A549 (cell line): ENCODE data around the gene SEMA7A. TPM values are rescaled to one million over a fixed set of nuclear protein-coding genes. Genes with fewer than 3 reads are reported as not detected.

Experiments used
- ATAC-seq, 2 experiments: fragments of 200-7000 bp in 1 of 2; fragments of >200 bp in 1 of 2; cut with Nextera tagmentation in 1 of 2; cut with Tn5 transposase in 1 of 2; 3 replicates each; pipeline versions ENCODE4 v1.8.0 to v1.9.1; 2018 to 2020; ENCODE audit warnings: mild to moderate bottlenecking in 1 of 2, moderate library complexity in 1 of 2
- CTCF ChIA-PET: fragments of 300-600 bp; sonication (Branson Sonifier 250); formaldehyde crosslinking; extraction: SDS; loops from one replicate; lab custom pipeline; 2021; ENCODE audit warnings: antibody characterized with exemption, inconsistent platforms; lab: Yijun Ruan, JAX
- POLR2A ChIA-PET: fragments of 350-600 bp; formaldehyde crosslinking; extraction: SDS; loops from one replicate; lab custom pipeline; 2021; ENCODE audit warnings: antibody characterized with exemption, inconsistent platforms; lab: Yijun Ruan, JAX
- DNase-seq, 2 experiments: peaks; one replicate each; pipeline versions ENCODE4 v3.0.0 to v3.0.0-alpha.2; 2011 to 2016; ENCODE audit warnings: low read depth in 1 of 2, low spot score in 1 of 2
- FAIRE-seq: peaks from 2 replicates; lab custom pipeline; 2011; peaks lifted over from hg19 to GRCh38; lab: Jason Lieb, UNC
- H3K27ac ChIP-seq, 2 experiments: fragments of >200 bp; sonication (Bioruptor Twin); formaldehyde crosslinking; 3 replicates each; pipeline ENCODE4 v1.5.1; 2016 to 2017
- H3K4me1 ChIP-seq: fragments of >200 bp; sonication (Bioruptor Twin); formaldehyde crosslinking; 3 replicates; pipeline ENCODE4 v1.6.1; 2016
- H3K4me2 ChIP-seq: fragments of >200 bp; sonication (Bioruptor Twin); formaldehyde crosslinking; 3 replicates; pipeline ENCODE4 v1.6.1; 2016
- H3K4me3 ChIP-seq: fragments of >200 bp; sonication (Bioruptor Twin); formaldehyde crosslinking; 3 replicates; pipeline ENCODE4 v1.5.1; 2016
- H3K9me3 ChIP-seq: fragments of >200 bp; sonication (Bioruptor Twin); formaldehyde crosslinking; 3 replicates; pipeline ENCODE4 v1.6.1; 2016
- CHD2 ChIP-seq: fragments of 150-350 bp; IDR thresholded peaks from 2 replicates; pipeline ENCODE4 v1.6.1; 2014; ENCODE audit warnings: low read length; ENCODE audit not compliant: partially characterized antibody
- CTCF ChIP-seq: fragments of >200 bp; sonication (Bioruptor Twin); formaldehyde crosslinking; IDR thresholded peaks from 3 replicates; pipeline ENCODE4 v1.5.1; 2016
- E2F6 ChIP-seq: IDR thresholded peaks from 2 replicates; pipeline ENCODE4 v1.6.1; 2012; ENCODE audit warnings: low read depth, borderline replicate concordance
- EHMT2 ChIP-seq: fragments of 200-600 bp; sonication (generic); IDR thresholded peaks from 2 replicates; pipeline ENCODE4 v1.6.1; 2016; ENCODE audit warnings: antibody characterized with exemption, low read depth, mild to moderate bottlenecking, moderate library complexity
- FOSL2 ChIP-seq, 2 experiments: fragments of 450-650 bp in 1 of 2; fragments of >200 bp in 1 of 2; sonication (Bioruptor Twin) in 1 of 2; formaldehyde crosslinking; IDR thresholded peaks; 2 replicates each; pipeline versions ENCODE4 v1.5.0 to v1.6.1; 2016 to 2020; ENCODE audit warnings: mild to moderate bottlenecking in 1 of 2, moderate library complexity in 1 of 2
- FOXS1 ChIP-seq: fragments of 250-450 bp; sonication (Bioruptor Pico); IDR thresholded peaks from 2 replicates; pipeline ENCODE4 v1.5.0; 2020; ENCODE audit warnings: mild to moderate bottlenecking, moderate library complexity
- HEYL ChIP-seq: fragments of 250-450 bp; sonication (Bioruptor Pico); IDR thresholded peaks from 2 replicates; pipeline ENCODE4 v1.8.0; 2021; ENCODE audit warnings: mild to moderate bottlenecking, moderate library complexity
- KDM1A ChIP-seq: fragments of 200-600 bp; sonication (generic); IDR thresholded peaks from 2 replicates; pipeline ENCODE4 v1.6.1; 2016; ENCODE audit warnings: low read depth, mild to moderate bottlenecking
- MAFK ChIP-seq: fragments of 450-650 bp; IDR thresholded peaks from 2 replicates; pipeline ENCODE4 v1.6.1; 2014; ENCODE audit not compliant: partially characterized antibody
- MAX ChIP-seq: IDR thresholded peaks from 2 replicates; pipeline ENCODE4 v1.6.1; 2012
- PHF8 ChIP-seq: fragments of 200-600 bp; sonication (generic); IDR thresholded peaks from 2 replicates; pipeline ENCODE4 v1.6.1; 2016; ENCODE audit warnings: low read depth, mild to moderate bottlenecking, antibody characterized with exemption, moderate library complexity, borderline replicate concordance
- RAD21 ChIP-seq, 2 experiments: fragments of >200 bp in 1 of 2; sonication (Bioruptor Twin) in 1 of 2; formaldehyde crosslinking in 1 of 2; IDR thresholded peaks in 1 of 2; conservative IDR thresholded peaks in 1 of 2; 2 replicates in 1 of 2; 3 replicates in 1 of 2; pipeline ENCODE4 v1.6.1; 2012 to 2018; ENCODE audit warnings: inconsistent platforms in 1 of 2
- RARB ChIP-seq: fragments of 250-450 bp; sonication (Bioruptor Pico); IDR thresholded peaks from 2 replicates; pipeline ENCODE4 v1.8.0; 2021; ENCODE audit warnings: mild to moderate bottlenecking, moderate library complexity
- RFX5 ChIP-seq: fragments of 450-650 bp; IDR thresholded peaks from 2 replicates; pipeline ENCODE4 v1.7.1; 2014; ENCODE audit warnings: antibody characterized with exemption, mild to moderate bottlenecking, moderate library complexity
- RNF2 ChIP-seq: fragments of 200-600 bp; sonication (generic); IDR thresholded peaks from 2 replicates; pipeline ENCODE4 v1.6.1; 2016; ENCODE audit warnings: low read depth, mild to moderate bottlenecking, antibody characterized with exemption, moderate library complexity, borderline replicate concordance
- SMC3 ChIP-seq: fragments of >200 bp; sonication (Bioruptor Twin); formaldehyde crosslinking; IDR thresholded peaks from 3 replicates; pipeline ENCODE4 v1.6.1; 2018; ENCODE audit warnings: inconsistent platforms
- ZFP36 ChIP-seq: fragments of 450-650 bp; IDR thresholded peaks from 2 replicates; pipeline ENCODE4 v1.6.1; 2014; ENCODE audit warnings: borderline replicate concordance; ENCODE audit not compliant: partially characterized antibody
- ZNF302 ChIP-seq: fragments of 250-450 bp; sonication (Bioruptor Pico); IDR thresholded peaks from 2 replicates; pipeline ENCODE4 v1.9.0; 2021; ENCODE audit warnings: inconsistent platforms, mild to moderate bottlenecking, moderate library complexity
- WGBS: methylation state at CpG from one replicate; pipeline ENCODE4 v1.1.6; 2017; ENCODE audit errors: missing lambda C conversion rate; 5-methylcytosine and 5-hydroxymethylcytosine counted together
- polyA plus RNA-seq, 4 experiments: library from polyadenylated mRNA; depleted of rRNA in 3 of 4; stranded (reverse); fragments of >200 nt; fragmentation: RNase III in 1 of 4; extraction: RNeasy Plus Mini Kit Qiagen cat#74134 plus additional on column Dnase treatment in 1 of 4; gene quantifications; 2 replicates in 3 of 4; 3 replicates in 1 of 4; pipeline ENCODE4 v1.2.3, GENCODE V29; 2011 to 2017
- TF ChIP-seq, protein P1 (sequence below): fragments of >200 bp; sonication (Bioruptor Twin); formaldehyde crosslinking; IDR thresholded peaks from 2 replicates; pipeline ENCODE4 v1.6.1; 2016
- TF ChIP-seq, protein P2 (sequence below): fragments of >200 bp; sonication (Bioruptor Twin); formaldehyde crosslinking; IDR thresholded peaks from 3 replicates; pipeline ENCODE4 v1.6.1; 2016

The SEMA7A gene
- polyA plus RNA-seq, 2 of the 4 experiments (the other 2 are of a cell fraction), result 0.44 to 1.2 TPM

GRCh38 chr15:74375303-74375693 is 58.5 kb downstream of the SEMA7A start:
- Histone ChIP-seq H3K9me3 (no peaks in the 10 kb centered on the region), H3K4me2 (peak overlapping the region; percentile 87), H3K27ac (no peak overlapping the region), H3K4me1 (peaks cover 7% of the 10 kb centered on the region)
- CTCF ChIA-PET, result interaction anchor here (0.7 to 23.0 kb wide), 24 partner anchors 10 to 408 kb away, joined by 3 to 681 read pairs (median 4); partner anchors contain the start of genes SEMA7A and UBL7
- WGBS, result 2% methylated on average over 8 of the region's 9 CpGs
- TF ChIP-seq MAX, result 0 out of 2 replicates have a peak, but pooled peaks have one; percentile 22
- TF ChIP-seq RAD21 (conservative IDR thresholded peaks at IDR 0.05 in 1 of 2, IDR thresholded peaks at IDR 0.05 in 1 of 2), result peak; percentile 45 to 57; a peak in 4 of 5 replicates
- TF ChIP-seq CTCF, result peak; percentile 61
- 0 out of 3 replicates have a peak, but pooled peaks have one; percentile 22 for TF ChIP-seq SMC3
- no peak for TF ChIP-seq PHF8
- no peak for TF ChIP-seq EHMT2
- TF ChIP-seq, all 56 proteins: peak for 4
- ATAC-seq (peak; percentile 52 to 65; a peak in 5 of 6 replicates), DNase-seq (peak; percentile 73 to 77), FAIRE-seq (no peak)
- H3K4me3 ChIP-seq, result no peak overlapping the region
- POLR2A ChIA-PET, result no interaction called here

DNA sequence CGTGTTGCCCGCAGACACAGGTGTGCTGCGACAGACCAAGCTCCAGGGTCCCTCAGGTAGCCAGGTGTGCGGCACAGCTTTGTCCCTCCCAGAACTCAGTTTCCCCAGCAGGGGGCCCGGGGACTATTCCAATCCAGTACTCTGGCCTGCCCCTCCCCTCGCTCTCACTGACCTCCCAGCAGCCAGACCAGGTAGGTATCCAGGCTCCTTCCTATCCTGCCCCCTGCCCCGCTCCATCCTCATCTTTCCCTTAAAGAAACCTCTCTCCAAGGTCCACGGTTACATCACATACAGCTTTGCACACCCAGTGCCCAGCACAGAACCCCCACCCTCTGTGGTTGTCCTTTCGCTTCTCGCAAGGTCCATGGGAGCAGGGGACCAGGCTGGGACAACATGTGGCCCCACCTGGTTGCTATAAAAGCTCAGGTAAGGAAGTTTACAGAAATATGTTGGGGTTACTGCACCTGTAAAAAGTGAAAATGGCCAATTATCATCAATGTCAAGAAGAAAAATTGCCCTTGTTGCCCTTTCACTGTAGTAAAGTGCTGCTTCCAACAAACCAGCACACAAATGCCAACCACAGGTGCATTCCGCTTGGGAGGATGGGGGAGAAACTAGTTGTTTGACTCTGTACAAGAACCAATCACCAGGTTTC is 59.0 kb downstream of the SEMA7A start:
- Histone ChIP-seq H3K9me3 (no peaks in the 10 kb centered on the region), H3K27ac (peak overlapping the region in 1 of 2 experiments; percentile 89; a peak in 2 of 6 replicates), H3K4me1 (peaks cover 7% of the 10 kb centered on the region), H3K4me3 (peak overlapping the region; percentile 44), H3K4me2 (peak overlapping the region; percentile 87)
- ATAC-seq, result peak in 1 of 2 experiments; percentile 3; a peak in 3 of 6 replicates
- TF ChIP-seq FOXS1 (no peak), KDM1A (no peak), RARB (CRISPR knock-in tag) (no peak), FOSL2 (IDR thresholded peaks at IDR 0.05) (no peak), FOSL2 (CRISPR knock-in tag; IDR thresholded peaks at IDR 0.05) (no peak), CHD2 (no peak), MAFK (no peak)
- TF ChIP-seq, protein P1, sequence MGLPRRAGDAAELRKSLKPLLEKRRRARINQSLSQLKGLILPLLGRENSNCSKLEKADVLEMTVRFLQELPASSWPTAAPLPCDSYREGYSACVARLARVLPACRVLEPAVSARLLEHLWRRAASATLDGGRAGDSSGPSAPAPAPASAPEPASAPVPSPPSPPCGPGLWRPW, result no peak
- TF ChIP-seq, protein P2, sequence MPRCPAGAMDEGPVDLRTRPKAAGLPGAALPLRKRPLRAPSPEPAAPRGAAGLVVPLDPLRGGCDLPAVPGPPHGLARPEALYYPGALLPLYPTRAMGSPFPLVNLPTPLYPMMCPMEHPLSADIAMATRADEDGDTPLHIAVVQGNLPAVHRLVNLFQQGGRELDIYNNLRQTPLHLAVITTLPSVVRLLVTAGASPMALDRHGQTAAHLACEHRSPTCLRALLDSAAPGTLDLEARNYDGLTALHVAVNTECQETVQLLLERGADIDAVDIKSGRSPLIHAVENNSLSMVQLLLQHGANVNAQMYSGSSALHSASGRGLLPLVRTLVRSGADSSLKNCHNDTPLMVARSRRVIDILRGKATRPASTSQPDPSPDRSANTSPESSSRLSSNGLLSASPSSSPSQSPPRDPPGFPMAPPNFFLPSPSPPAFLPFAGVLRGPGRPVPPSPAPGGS, result no peak
- FAIRE-seq, result no peak
- 26% methylated on average over 8 of the region's 11 CpGs for WGBS
- ChIA-PET CTCF (interaction anchor here (0.6 to 23.0 kb wide), 24 partner anchors 10 to 315 kb away, joined by 3 to 681 read pairs (median 3); partner anchors contain the start of gene SEMA7A), POLR2A (no interaction called here)
- no peak for DNase-seq

DNA sequence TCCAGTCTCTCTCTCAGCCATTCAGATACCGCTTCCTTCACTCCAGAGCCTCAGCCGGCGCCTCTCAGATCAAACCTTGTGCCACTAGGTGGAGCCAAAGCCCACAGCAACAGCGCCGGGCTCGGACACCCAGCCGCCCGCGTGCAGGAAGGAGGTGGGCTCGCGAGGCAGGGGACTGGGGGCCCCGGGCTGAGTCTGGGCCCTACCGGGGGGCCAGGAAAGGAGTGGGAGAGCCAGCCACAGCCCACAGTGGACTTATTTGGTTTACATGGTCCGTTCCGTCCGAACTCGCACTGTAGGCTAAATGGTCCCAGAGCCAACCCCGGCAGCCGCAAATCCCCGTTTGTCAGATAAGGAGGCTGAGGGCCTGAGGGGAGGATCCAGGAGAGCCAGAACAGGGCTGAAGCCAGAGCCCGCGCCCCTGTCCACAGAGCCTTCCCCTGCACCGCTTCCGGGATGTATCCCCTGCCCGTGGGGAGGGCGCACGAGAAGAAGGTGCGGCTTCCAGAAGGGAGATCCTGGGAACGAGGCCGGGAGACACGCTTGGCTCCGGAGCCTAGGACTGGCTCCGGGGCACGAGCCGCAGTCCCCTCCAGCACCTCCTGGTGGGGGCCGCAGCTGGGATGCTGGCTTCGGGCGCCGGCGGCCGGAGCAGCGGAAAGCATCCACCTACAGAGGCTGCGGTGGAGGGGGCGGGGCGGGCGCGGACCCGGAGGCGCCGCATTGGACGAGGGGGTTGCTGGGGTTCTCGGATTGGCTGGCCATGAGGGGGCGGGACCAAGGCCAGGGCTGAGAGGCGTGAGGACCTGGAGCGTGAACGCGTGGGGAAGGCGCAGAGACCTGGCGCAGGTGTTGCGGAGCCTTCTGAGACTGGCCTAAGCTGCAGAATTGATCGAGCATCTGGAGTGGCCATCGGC is 59.8 kb downstream of the SEMA7A start:
- POLR2A ChIA-PET, result no interaction called here
- TF ChIP-seq RAD21 (conservative IDR thresholded peaks at IDR 0.05 in 1 of 2, IDR thresholded peaks at IDR 0.05 in 1 of 2), result peak; percentile 86 to 89
- peak; percentile 90 for TF ChIP-seq RFX5
- TF ChIP-seq ZFP36, result no peak
- TF ChIP-seq CTCF, result peak; percentile 79
- peak; percentile 54 for TF ChIP-seq SMC3
- no peak for TF ChIP-seq ZNF302 (CRISPR knock-in tag)
- TF ChIP-seq HEYL, result no peak
- TF ChIP-seq RNF2, result peak; percentile 28; the same call in 1 of the 2 replicates
- TF ChIP-seq E2F6, result peak; percentile 74
- peak; percentile 78 for TF ChIP-seq MAX
- peak overlapping the region; percentile 44 for H3K4me3 ChIP-seq
- CTCF ChIA-PET, result interaction anchor here (0.6 to 23.0 kb wide), 36 partner anchors 8 to 314 kb away, joined by 3 to 681 read pairs (median 4); partner anchors contain the start of genes SEMA7A and UBL7
- H3K9me3 ChIP-seq, result no peaks in the 10 kb centered on the region
- peaks cover 7% of the 10 kb centered on the region for H3K4me1 ChIP-seq
- WGBS, result 1% methylated on average over 10 of the region's 62 CpGs
- peak overlapping the region; percentile 87 for H3K4me2 ChIP-seq
- ATAC-seq (peak; percentile 92 to 97), FAIRE-seq (no peak), DNase-seq (peak; percentile 81 to 96)
- H3K27ac ChIP-seq, result peak overlapping the region; percentile 51 to 89
